HG03354 (cell line): ENCODE measurements around the gene GPR82.
A peak's percentile ranks its signal among the peaks of the same experiment; 100 is the strongest.
"Not testable (repeated sequence)": the region's sequence is repeated elsewhere in the genome, so short reads cannot be mapped to it uniquely, and the experiment has no call there.

Experiments used
- ATAC-seq: cut with Tn5 transposase; IDR thresholded peaks from one replicate; pipeline ENCODE4 v1.9.1; 2021; ENCODE audit warnings: mild to moderate bottlenecking; ENCODE audit not compliant: unreplicated experiment, poor library complexity, severe bottlenecking

GPR82 gene

GRCh38 chrX:41723826-41724225 is at the start of gene GPR82:
GPR82 (plus strand) TSS chrX:41724181; CDS start chrX:41727027, 2,846 bp downstream.
- ATAC-seq = no peak

GRCh38 chrX:41676361-41676760 is 47.6 kb upstream of the GPR82 start:
- ATAC-seq = not testable (repeated sequence)

- no peak for ATAC-seq
Measured at GRCh38 chrX:41677183-41678060, 46.6 kb upstream of the GPR82 start.

GRCh38 chrX:41684138-41684537 is 39.8 kb upstream of the GPR82 start:
- ATAC-seq = no peak

- ATAC-seq = no peak
Measured at GRCh38 chrX:41684940-41685339, 39.0 kb upstream of the GPR82 start.

- no peak for ATAC-seq
Measured at GRCh38 chrX:41686788-41687187, 37.2 kb upstream of the GPR82 start.

GRCh38 chrX:41688156-41688555 is 35.8 kb upstream of the GPR82 start:
- no peak for ATAC-seq

- no peak for ATAC-seq
Measured at GRCh38 chrX:41688835-41689234, 35.1 kb upstream of the GPR82 start, which contains the start of gene GPR34. GPR34 (plus strand) TSS chrX:41688973; CDS start chrX:41695634, 6,661 bp downstream.

GRCh38 chrX:41689711-41690110 is 34.3 kb upstream of the GPR82 start:
- ATAC-seq = no peak

- ATAC-seq = no peak
Measured at GRCh38 chrX:41692162-41692749, 31.7 kb upstream of the GPR82 start.

GRCh38 chrX:41693024-41693423 is 31.0 kb upstream of the GPR82 start:
- no peak for ATAC-seq

GRCh38 chrX:41695426-41695825 is 28.6 kb upstream of the GPR82 start:
- ATAC-seq = no peak

- no peak for ATAC-seq
Measured at GRCh38 chrX:41703574-41704029, 20.4 kb upstream of the GPR82 start.

- no peak for ATAC-seq
Measured at GRCh38 chrX:41705042-41705441, 18.9 kb upstream of the GPR82 start.

- ATAC-seq = peak; percentile 90
Measured at GRCh38 chrX:41705680-41706374, 18.2 kb upstream of the GPR82 start.

- ATAC-seq = no peak
Measured at GRCh38 chrX:41707218-41707617, 16.8 kb upstream of the GPR82 start.

GRCh38 chrX:41708486-41708885 is 15.5 kb upstream of the GPR82 start:
- ATAC-seq = no peak

- ATAC-seq = no peak
Measured at GRCh38 chrX:41711021-41711667, 12.8 kb upstream of the GPR82 start.

- ATAC-seq = no peak
Measured at GRCh38 chrX:41716222-41716621, 7.8 kb upstream of the GPR82 start.
